Superior temporal gyrus (tissue), 1 donor: ENCODE measurements around the gene WNK1.
"Not testable (repeated sequence)": the region's sequence is repeated elsewhere in the genome, so short reads cannot be mapped to it uniquely, and the experiment has no call there.

ENCODE experiments used
- DNase-seq: peaks from one replicate; pipeline ENCODE4 v3.0.0-alpha.2; 2016; ENCODE audit errors: extremely low spot score

Gene WNK1

GRCh38 chr12:817941-818600 lies 65.7 kb downstream of the WNK1 start:
- DNase-seq = no peak

DNA sequence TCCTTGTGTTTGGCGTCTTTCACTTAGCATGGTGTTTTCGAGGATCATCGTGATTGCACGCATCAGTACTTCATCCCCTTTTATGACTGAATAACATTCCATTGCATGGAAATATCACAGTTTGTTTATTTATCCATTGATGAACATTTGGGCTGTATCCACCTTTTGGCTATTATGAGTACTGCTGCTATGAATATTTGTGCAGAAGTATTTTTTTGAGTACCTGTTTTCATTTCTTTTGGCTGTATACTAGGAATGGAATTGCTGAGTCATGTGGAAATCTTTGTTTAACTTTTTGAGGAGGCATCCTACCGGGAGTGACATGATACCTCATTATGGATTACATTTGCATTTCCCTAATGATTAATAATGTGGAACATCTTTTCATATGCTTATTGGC lies 66.4 kb downstream of the WNK1 start:
- no peak for DNase-seq

DNA sequence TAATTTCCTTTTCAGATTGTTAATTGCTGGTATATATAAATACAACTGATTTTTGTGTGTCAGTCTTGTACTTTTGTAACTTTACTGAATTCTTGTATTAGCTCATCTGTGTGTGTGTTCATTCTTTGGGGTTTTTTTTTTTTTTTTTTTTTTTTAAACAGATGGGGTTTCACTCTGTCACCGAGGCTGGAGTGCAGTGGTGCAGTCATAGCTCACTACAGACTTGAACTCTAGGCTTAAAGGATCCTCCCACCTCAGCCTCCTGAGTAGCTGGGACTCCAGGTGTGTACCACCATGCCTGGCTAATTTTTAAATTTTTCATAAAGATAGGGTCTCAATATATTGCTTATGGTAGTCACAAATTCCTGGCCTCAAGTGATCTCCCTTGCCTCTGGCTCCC lies 68.0 kb downstream of the WNK1 start:
- no peak for DNase-seq

- DNase-seq = no peak
These were observed 70.8 kb downstream of the WNK1 start for GRCh38 chr12:823028-823698.

DNA sequence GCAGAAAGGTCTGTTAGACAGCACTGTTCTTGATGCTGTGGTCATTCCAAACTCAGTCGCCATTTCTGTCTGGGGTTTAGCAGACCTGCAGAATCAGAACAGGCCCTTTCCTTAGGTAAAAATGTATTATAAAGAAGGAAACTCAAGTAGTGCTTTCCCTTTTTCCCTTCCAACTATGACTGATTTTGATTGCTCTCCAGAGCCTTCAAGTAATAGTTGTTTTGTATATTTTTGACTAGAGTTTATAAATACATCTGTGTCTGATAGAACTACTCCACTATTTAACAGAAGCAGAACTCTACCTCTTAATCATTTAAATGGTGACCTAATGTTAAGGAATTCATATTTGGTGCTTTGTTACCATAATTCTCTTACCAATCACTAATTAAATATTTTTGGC lies 74.0 kb downstream of the WNK1 start:
- no peak for DNase-seq

DNA sequence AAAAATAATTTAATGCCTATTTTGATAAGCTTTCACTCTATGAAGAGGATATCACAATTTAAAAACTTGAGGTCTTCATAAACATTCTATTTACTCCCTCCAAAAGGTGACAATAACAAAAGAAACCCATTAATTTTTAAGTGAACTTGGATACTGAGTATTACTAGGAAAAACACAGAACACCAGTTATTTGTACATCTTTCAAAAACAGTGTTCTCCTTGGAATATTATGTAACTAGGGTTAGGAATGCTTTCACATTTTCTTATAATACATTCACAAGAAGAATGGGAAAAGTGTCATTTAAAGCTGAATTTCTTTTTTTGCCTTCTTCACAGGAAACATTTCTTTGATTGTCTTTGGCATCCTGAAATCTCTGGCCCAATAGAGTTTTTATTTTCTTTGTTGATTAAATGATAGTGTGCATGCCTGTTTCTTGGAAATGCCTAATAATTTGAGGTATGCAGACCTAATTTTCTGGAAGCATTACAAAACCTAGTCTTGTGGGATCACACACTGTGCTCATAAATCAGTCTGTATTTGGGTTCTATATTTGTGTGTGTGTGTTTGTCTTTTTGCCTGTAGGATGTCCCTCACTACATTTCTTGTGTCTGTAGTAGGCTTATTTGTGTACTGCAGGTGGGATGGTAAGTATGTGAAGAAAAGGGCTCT lies 76.5 kb downstream of the WNK1 start:
- no peak for DNase-seq

GRCh38 chr12:830111-830867 lies 77.9 kb downstream of the WNK1 start:
- DNase-seq = no peak

GRCh38 chr12:835754-836518 lies 83.6 kb downstream of the WNK1 start:
- no peak for DNase-seq

DNA sequence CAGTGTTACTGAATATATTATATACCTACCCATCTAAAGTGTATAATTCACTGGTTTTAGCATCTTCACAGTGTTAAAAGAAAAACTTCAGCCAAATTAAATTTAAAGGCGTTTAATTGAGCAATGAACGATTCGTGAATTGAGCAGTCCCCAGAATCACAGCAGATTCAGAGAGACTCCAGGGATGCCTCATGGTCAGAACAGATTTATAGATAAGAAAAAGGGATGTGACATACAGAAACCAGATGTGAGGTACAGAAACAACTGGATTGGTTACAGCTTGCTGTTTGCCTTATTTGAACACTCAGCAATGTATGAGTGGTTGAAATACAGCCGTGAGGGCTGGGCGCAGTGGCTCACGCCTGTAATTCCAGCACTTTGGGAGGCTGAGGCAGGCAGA lies 84.6 kb downstream of the WNK1 start:
- no peak for DNase-seq

GRCh38 chr12:837548-837947 lies 85.2 kb downstream of the WNK1 start:
- DNase-seq = no peak

DNA sequence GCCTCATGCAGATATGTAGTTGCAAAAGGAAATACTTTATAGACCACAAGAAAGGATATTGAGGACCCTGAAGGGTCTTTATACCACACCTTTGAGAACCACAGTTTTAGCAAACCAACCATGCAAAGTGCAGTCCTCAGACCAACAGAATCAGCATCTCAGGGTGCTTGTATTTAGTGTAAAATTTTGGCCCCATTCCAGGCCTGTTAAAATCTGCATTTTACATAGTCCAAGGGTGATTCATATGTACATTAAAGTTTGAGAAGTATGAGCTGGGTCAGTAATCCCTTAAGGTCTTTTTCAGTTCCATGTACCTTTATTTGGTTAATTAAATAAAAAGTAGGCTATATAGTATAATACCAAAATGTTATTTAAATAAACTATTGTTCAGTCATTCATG lies 91.2 kb downstream of the WNK1 start:
- DNase-seq = no peak

GRCh38 chr12:846421-846820 lies 94.0 kb downstream of the WNK1 start:
- no peak for DNase-seq

- no peak for DNase-seq
These were observed 95.9 kb downstream of the WNK1 start for GRCh38 chr12:848173-848865.

- no peak for DNase-seq
These were observed 96.6 kb downstream of the WNK1 start for GRCh38 chr12:848882-849527.

GRCh38 chr12:849733-850437 lies 97.5 kb downstream of the WNK1 start:
- not testable (repeated sequence) for DNase-seq

- DNase-seq = no peak
These were observed 99.0 kb downstream of the WNK1 start for GRCh38 chr12:851343-851742.

- no peak for DNase-seq
These were observed 99.5 kb downstream of the WNK1 start for GRCh38 chr12:851913-852312.

DNA sequence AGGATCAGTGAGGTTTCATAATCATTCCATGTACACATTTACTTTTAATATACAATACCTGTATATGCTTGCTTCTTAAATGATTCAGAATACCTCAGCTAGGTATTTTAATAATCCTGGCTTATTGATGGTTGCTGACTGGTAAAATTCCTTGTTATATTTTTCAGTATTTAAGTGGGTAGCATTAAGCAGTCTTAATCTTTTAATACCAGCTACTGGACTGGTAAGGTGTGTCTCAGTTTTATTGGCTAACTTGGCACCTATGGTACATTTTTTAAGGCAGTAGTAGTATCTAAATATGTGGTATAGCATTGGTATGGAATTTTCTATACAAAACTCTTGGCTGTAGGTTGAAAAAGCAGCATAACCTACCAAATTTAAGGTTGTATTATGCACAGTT lies 100.5 kb downstream of the WNK1 start:
- no peak for DNase-seq

DNA sequence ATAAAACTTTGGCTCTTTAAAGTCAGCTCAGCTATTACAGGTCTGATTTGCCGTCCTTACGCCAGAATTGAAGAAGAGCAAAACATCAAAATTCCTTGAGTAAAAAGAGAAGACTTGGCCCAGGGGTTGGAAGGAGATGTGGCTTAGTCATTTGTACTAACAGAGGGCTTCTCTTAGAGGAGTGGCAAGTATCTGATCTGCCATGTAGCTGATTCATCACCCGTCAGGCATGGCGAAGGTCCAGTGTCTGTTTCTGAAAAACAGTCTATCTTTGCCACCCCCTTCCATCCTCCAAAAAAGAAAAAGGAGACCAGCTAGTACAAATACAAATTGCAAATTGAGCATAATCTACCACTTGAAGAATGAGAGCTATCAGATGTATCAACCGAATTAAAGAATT lies 105.2 kb downstream of the WNK1 start:
- peak; percentile 52 for DNase-seq
